Amniotic stem cell (primary cell): Measurements from ENCODE around the gene LRIT1.

Experiments
- DNase-seq: peaks from one replicate; lab custom pipeline; 2025; lab: John Stamatoyannopoulos, UW

The LRIT1 gene

DNA sequence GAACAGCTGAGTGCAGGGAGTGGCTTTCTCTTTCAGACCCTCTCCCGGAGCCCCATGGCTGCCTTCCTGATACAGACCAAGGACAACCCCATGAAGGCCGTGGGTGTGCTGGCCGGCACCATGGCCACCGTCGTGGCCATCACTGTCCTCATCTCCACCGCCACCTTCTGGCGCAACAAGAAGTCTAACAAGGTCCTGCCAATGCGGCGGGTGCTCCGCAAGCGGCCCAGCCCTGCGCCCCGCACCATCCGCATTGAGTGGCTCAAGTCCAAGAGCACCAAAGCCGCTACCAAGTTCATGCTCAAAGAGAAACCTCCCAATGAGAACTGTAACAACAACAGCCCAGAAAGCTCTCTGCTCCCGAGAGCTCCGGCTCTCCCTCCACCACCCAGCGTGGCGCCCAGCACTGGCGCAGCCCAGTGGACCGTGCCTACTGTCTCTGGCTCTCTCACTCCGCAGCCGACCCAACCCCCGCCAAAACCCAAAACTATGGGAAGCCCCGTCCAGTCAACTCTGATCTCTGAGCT is 27.2 kb downstream of the LRIT1 start:
- no peak for DNase-seq

DNA sequence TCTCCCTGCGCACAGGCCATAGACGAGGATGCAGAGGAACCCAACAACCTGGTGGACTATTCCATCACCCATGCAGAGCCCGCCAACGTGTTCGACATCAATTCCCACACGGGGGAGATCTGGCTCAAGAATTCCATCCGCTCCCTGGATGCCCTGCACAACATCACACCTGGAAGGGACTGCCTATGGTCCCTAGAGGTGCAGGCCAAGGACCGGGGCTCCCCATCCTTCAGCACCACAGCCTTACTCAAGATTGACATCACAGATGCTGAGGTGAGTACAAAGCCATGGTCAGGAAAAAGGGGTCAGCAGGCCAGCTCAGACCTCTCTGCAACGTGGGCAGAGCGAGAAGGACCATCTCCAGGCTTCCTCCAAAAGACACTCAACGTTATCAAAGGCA is 28.3 kb downstream of the LRIT1 start:
- no peak for DNase-seq

DNA sequence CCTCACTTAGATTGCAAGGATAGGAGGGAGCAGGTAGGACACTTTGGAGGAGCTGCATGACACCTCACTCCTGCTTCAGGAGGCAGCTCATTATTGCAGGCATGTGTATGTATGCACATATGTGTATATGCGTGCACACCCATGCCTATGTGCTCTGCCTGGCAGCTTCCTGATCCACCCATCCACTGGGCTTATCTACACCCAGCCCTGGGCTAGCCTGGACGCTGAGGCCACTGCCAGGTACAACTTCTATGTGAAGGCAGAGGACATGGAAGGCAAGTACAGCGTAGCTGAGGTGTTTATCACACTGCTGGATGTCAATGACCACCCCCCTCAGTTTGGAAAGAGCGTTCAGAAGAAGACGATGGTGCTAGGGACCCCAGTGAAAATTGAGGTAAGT is 29.3 kb downstream of the LRIT1 start:
- DNase-seq: no peak

DNA sequence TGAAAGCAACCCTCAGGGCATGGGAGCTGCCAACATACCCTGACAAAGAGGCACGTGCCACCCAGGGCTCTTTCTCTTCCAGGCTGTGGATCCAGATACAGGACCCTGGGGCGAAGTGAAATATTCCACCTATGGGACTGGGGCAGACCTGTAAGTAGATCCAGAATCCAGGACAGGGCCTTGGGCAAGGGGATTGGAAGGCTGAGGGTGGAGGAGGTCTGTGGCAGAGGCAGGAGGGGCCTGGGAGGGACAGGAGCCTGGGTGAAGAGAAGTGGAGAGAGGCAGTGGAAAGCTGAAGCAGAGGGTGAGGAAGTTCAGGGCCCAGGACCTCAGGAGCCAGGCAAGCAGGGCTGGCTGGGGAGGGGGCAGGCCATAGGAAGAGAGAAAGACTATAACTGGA is 29.8 kb downstream of the LRIT1 start:
- DNase-seq: no peak

GRCh38 chr10:84208023-84208422 is 33.3 kb downstream of the LRIT1 start:
- DNase-seq: no peak

DNA sequence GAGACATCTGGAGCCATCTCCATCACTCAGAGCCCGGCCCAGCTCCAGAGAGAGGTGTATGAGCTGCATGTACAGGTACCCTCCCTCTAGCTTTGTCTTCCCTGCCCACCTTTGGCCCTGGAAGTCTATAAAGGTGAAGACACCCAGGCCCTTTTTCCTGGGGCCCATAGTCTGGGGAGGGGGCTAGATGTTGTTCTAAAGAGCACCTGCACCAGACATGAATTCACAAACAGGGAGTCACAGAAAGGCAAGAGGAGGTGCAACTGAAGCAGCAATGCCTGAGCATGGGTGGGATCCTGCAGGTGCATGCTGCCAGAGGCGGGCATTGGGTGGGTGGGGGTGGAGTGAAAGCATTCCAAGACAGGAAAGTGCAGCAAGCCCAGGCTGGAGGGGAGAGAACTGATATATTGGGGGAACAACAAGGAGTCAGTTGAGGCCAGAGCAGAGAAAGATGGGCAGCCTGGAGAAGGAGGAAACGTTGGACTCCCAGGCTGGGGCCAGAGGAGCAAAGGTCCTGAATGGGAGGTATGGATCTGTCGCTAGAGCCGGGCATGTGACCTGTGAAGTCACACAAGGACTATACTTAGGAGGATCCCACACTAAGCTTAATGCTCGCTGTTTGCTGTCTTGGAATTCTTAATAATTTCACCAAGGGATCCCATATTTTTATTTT is 35.4 kb downstream of the LRIT1 start:
- no peak for DNase-seq

GRCh38 chr10:84205049-84205852 is 36.1 kb downstream of the LRIT1 start:
- no peak for DNase-seq

GRCh38 chr10:84204610-84205009 is 36.7 kb downstream of the LRIT1 start:
- DNase-seq: no peak

DNA sequence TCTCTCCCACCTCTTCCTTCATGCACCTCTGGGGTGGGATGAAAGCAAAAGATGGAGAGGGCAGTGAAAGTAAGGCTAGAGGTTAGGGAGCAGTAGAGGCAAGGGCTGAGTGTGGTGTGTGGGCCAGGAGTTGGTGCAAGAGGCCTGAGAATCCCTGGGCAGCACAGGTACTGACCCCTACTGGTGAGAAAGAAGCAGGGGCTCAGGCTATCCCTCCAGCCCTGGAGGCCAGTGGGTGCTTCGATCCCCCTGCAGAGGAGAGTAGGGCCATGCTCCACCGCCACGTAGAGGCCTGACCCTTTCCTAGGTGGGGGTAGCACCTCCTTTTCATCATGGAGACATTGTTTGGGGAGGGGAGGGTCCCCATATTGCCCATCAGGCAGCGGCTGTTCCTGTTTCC is 37.2 kb downstream of the LRIT1 start:
- DNase-seq: no peak

DNA sequence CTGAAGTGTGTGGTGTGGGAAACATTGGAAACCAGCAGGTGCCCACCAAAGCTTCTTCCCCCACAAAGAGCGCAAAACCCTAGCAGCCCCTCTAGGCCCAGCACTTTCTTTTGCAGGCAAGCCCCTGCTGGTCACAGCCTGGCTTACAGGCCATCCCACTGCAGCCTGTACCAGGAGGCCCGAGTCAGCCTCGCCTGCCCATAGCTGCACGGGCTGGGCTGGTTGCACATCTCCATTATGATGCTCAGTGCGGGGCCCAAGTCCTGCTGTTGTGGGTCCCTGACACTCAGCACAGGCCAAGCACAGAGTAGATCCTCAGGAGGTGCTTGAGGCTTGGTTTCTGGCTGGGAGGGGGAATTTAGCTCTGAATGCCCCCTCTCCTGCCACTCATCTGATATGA is 39.0 kb downstream of the LRIT1 start:
- DNase-seq: no peak

DNA sequence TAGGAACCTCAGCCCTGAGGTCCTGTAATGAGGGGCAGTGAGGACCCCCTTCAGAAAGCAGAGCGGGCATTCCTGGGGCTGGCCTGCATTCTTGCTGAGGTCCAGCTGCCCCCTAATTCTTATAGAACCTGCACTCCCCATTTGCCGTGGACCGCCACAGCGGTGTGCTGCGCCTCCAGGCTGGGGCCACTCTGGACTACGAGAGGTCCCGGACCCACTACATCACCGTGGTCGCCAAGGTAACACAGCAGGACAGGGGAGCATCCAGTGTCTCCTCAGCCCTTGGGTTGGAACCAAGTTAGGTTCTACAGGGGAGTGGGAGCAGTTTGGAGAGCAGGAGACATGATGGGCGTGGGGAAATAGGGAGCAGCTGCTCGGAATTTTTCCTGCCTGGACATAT is 39.7 kb downstream of the LRIT1 start:
- no peak for DNase-seq

DNA sequence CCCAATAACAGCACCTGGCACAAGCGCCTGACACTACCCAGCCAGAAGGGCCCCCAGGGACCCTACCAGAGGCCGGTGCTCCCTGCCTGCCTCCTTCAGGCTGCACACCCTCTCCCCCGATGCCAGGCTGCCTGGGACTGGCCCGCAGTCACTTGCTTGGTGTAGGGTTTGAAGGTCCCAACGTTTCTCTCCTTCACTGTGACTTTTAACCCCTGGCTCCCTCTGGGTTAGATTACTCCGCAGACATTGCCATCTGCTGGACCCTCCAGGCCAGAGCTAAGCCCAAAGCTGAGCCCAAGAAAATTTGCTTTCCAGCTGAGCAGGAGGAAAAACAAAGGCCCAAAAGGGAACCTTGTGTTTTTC is 40.1 kb downstream of the LRIT1 start:
- no peak for DNase-seq

DNA sequence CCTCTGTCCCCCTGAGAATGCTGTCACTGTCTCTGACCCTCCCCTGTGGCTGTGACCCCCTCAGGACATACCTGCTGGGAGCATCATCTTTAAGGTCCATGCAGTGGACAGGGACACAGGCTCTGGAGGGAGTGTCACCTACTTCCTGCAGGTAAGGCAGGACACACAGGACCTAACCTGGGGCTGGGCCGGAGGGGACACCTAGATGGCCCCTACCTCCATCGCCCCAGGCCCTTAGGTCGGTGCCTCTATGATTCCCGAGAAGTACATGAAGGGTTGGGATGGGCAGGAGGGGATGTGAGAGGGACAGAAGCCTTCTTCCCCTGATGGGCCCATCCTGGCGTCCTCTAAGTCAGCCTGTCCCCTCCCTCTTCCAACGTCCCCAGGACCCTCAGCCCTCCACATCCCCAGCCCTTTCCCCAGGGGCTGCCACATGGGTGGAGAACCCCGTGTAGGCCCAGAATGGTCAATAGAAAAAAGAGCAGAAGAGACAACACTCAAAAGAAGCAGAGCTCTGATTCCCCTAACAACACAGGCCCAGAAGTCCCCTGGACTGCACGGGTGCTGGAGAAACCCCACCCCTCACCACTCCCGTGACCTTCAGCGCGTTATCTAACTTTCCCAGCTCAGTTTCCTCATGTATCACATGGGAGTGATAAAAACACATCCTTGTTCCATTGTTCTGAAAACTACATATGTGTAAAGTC is 40.7 kb downstream of the LRIT1 start:
- no peak for DNase-seq

GRCh38 chr10:84198206-84198915 is 43.0 kb downstream of the LRIT1 start:
- DNase-seq: no peak

GRCh38 chr10:84197643-84198042 is 43.7 kb downstream of the LRIT1 start:
- DNase-seq: no peak

DNA sequence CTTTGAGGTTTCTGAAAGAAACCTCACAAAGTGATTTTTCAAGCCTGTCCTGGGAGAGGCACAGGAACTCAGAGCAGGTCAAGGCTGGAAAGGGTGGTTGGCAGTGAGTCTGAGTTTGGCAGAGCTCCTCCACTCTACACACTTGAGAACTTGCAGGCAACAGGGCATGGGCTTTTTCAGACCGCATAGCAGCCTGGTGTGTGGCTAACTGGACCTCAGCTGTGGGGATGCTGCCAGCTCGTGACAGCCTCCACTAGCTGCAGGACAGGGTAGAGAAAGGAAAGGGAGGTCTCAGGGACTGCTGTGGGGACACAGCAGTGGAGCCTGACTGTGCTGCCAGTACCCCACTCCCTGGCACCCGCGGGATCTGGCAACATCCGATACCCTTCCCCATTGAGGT is 44.4 kb downstream of the LRIT1 start:
- no peak for DNase-seq

- no peak for DNase-seq
Observed at GRCh38 chr10:84196083-84196482, 45.3 kb downstream of the LRIT1 start.

GRCh38 chr10:84195044-84195830 is 46.1 kb downstream of the LRIT1 start:
- no peak for DNase-seq

DNA sequence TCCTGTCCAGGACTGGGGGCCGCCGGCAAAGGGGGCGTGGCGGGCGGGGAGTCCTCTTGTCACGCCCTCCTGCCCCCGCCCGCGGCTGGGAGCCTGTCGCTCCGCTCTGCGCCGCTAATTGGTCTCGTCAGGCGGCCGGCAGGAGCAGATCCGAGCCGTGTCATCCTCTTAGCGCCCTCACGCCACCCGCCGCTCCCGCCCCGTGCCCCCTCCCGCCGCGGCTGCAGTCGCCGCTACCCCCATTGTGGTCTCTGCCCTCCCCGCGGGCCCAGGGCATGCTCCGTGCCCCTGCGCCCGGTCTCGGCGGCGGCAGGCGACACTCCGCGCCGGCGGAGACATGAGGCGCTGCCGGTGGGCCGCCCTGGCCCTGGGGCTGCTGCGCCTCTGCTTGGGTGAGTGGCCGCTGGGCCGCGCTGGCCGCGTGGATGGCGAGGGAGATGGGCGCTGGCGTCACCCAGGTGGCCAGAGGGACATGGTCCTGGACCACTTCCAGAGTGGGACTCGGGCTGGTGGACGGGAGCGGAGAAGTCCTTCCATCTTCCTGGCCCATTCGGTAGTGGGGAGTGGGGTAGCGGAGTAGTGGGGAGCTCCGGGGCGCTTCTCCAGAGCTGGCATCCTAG is 46.8 kb downstream of the LRIT1 start, which contains the start of gene CDHR1:
Gene CDHR1, plus strand, starts transcription at position 114 of the 620 bp plus-strand sequence. Its CDS starts 224 bp downstream, at position 338.
- no peak for DNase-seq

DNA sequence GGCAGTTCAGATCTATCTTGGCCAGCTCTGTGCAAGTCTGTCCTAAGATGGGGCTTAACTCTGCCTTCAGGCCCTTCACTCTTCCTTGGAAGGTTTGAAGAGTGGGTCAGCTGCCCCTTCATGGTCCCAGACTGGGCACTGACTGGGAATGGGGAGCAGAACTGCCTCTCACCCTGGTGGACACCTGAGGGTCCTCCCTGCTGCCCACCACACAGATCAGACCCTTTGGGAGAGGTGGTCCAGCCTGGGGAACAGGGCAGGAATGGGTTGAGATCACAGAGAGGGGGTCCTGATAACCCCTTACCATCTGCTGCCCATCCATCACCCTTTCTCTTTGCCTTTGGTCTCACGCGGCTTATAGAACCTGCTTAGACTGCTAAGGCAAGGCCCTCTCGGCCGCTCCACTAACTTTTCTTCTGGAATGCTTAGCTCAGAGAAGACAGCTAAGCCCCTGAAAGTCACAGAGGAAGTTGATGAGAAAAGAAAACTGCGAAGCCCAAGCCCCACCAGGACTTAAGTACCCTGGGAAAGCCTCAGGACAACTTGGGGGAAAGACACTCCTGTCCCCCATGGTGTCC is 47.4 kb downstream of the LRIT1 start:
- DNase-seq: no peak
